K562 (cell line): ENCODE data around the gene TESK2.
"Not testable (repeated sequence)": the region's sequence is repeated elsewhere in the genome, so short reads cannot be mapped to it uniquely, and the experiment has no call there.

Experiments
- EP300 ChIP-seq: IDR thresholded peaks from 2 replicates; pipeline ENCODE4 v1.6.1; 2012; ENCODE audit warnings: low read length, improper control_type of control experiment
- POLR2A ChIP-seq: fragments of 450-650 bp; conservative IDR thresholded peaks from 2 replicates; pipeline ENCODE4 v1.6.1; 2016
- POLR2AphosphoS5 ChIP-seq: IDR thresholded peaks from 2 replicates; pipeline ENCODE4 v1.6.1; 2011; ENCODE audit warnings: mild to moderate bottlenecking, low read depth, low read length, moderate library complexity; ENCODE audit not compliant: control insufficient read depth, insufficient read depth
- SMC3 ChIP-seq: conservative IDR thresholded peaks from 2 replicates; pipeline ENCODE4 v1.6.1; 2011; ENCODE audit warnings: low read depth, low read length, improper control_type of control experiment; ENCODE audit not compliant: insufficient read depth
- TF ChIP-seq, protein P1 (sequence below): sonication (generic); formaldehyde crosslinking; IDR thresholded peaks from 2 replicates; pipeline ENCODE4 v1.8.0; 2023; ENCODE audit warnings: mild to moderate bottlenecking, missing genetic modification reagents

DNA sequence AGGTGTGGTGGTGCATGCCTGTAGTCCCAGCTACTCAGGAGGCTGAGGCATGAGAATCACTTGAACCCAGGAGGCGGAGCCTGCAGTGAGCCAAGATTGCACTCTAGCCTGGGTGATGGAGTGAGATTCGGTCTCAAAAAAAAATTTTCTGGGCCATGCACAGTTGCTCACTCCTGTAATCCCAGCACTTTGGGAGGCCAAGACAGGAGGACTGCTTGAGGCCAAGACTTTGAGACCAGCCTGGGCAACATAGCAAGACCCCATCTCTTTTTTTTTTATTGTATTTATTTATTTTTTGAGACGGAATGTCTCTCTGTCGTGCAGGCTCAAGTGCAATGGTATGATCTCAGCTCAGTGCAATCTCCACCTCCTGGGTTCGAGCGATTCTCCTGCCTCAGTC, 16.8 kb downstream of the TESK2 start:
- not testable (repeated sequence) for TF ChIP-seq EP300, POLR2AphosphoS5, POLR2A, SMC3
- TF ChIP-seq, protein P1, sequence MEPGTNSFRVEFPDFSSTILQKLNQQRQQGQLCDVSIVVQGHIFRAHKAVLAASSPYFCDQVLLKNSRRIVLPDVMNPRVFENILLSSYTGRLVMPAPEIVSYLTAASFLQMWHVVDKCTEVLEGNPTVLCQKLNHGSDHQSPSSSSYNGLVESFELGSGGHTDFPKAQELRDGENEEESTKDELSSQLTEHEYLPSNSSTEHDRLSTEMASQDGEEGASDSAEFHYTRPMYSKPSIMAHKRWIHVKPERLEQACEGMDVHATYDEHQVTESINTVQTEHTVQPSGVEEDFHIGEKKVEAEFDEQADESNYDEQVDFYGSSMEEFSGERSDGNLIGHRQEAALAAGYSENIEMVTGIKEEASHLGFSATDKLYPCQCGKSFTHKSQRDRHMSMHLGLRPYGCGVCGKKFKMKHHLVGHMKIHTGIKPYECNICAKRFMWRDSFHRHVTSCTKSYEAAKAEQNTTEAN, result not testable (repeated sequence)
